CD8-positive, alpha-beta memory T cell (primary cell): ENCODE results near the gene TGFB3. TPM values are rescaled to one million over a fixed set of nuclear protein-coding genes. Genes with fewer than 3 reads are reported as not detected.

Experiments
- CTCF ChIA-PET: fragments of 350-600 bp; sonication (Branson Sonifier 250); formaldehyde crosslinking; loops from one replicate; lab custom pipeline; 2021; ENCODE audit warnings: antibody characterized with exemption; lab: Charles Lee
- POLR2A ChIA-PET: fragments of 350-600 bp; sonication (Branson Sonifier 250); formaldehyde crosslinking; loops from one replicate; lab custom pipeline; 2021; ENCODE audit warnings: antibody characterized with exemption; lab: Charles Lee
- DNase-seq, 5 donors: peaks; one replicate each; pipeline versions ENCODE4 v3.0.0 to v3.0.0-alpha.2; 2020 to 2022; ENCODE audit warnings: mixed read lengths in 1 of 5
- H3K27ac ChIP-seq: one replicate; pipeline ENCODE4 v1.7.0; 2013; ENCODE audit warnings: low read depth, mild to moderate bottlenecking, low read length, moderate library complexity
- H3K27me3 ChIP-seq: 2 replicates; pipeline ENCODE4 v1.7.0; 2013; ENCODE audit warnings: low read length, mild to moderate bottlenecking; ENCODE audit not compliant: insufficient read depth, poor library complexity, severe bottlenecking
- H3K36me3 ChIP-seq: 2 replicates; pipeline ENCODE4 v1.7.0; 2013; ENCODE audit warnings: mild to moderate bottlenecking, low read length, moderate library complexity; ENCODE audit not compliant: insufficient read depth
- H3K4me1 ChIP-seq: 2 replicates; pipeline ENCODE4 v1.7.0; 2013; ENCODE audit warnings: mild to moderate bottlenecking, low read length, moderate library complexity; ENCODE audit not compliant: insufficient read depth
- H3K4me3 ChIP-seq: 2 replicates; pipeline ENCODE4 v1.7.0; 2013; ENCODE audit warnings: mild to moderate bottlenecking, low read length
- H3K9me3 ChIP-seq: 2 replicates; pipeline ENCODE4 v1.7.0; 2013; ENCODE audit warnings: mild to moderate bottlenecking, low read length
- H3K27ac Mint-ChIP-seq, 8 donors: one replicate each; pipeline ENCODE4 v1.8.0; 2020 to 2021; ENCODE audit warnings: mixed read lengths in 8 of 8, mild to moderate bottlenecking in 6 of 8, inconsistent platforms in 3 of 8, moderate library complexity in 3 of 8
- H3K27me3 Mint-ChIP-seq, 2 donors: one replicate each; pipeline ENCODE4 v1.8.0; 2020 to 2021; ENCODE audit warnings: mixed read lengths in 2 of 2, mild to moderate bottlenecking in 1 of 2, moderate library complexity in 1 of 2
- H3K36me3 Mint-ChIP-seq, 3 donors: one replicate each; pipeline ENCODE4 v1.8.0; 2020 to 2021; ENCODE audit warnings: mixed read lengths in 3 of 3, inconsistent platforms in 1 of 3, mild to moderate bottlenecking in 1 of 3
- H3K4me1 Mint-ChIP-seq, 3 donors: one replicate each; pipeline ENCODE4 v1.8.0; 2020 to 2021; ENCODE audit warnings: mixed read lengths in 3 of 3, inconsistent platforms in 1 of 3, mild to moderate bottlenecking in 1 of 3
- H3K4me3 Mint-ChIP-seq, 7 donors: one replicate each; pipeline ENCODE4 v1.8.0; 2020 to 2021; ENCODE audit warnings: mixed read lengths in 7 of 7, mild to moderate bottlenecking in 6 of 7, moderate library complexity in 4 of 7, inconsistent platforms in 2 of 7
- H3K9me3 Mint-ChIP-seq, 5 donors: one replicate each; pipeline ENCODE4 v1.8.0; 2020 to 2022; ENCODE audit warnings: mixed read lengths in 5 of 5, mild to moderate bottlenecking in 3 of 5, moderate library complexity in 2 of 5, inconsistent platforms in 1 of 5
- polyA plus RNA-seq: library from polyadenylated mRNA; unstranded; fragments of 300-500 nt; fragmentation: Illumina TruSeq; gene quantifications from one replicate; pipeline ENCODE4 v1.2.3, GENCODE V29; 2021
- total RNA-seq, 2 experiments: library from RNA; stranded (reverse); gene quantifications; one replicate each; pipeline ENCODE4 v1.2.3, GENCODE V29; 2021

Gene TGFB3
- total and polyA plus RNA-seq, 3 experiments from 2014 or later = 0.32 to 2.8 (median 2.6) TPM

DNA sequence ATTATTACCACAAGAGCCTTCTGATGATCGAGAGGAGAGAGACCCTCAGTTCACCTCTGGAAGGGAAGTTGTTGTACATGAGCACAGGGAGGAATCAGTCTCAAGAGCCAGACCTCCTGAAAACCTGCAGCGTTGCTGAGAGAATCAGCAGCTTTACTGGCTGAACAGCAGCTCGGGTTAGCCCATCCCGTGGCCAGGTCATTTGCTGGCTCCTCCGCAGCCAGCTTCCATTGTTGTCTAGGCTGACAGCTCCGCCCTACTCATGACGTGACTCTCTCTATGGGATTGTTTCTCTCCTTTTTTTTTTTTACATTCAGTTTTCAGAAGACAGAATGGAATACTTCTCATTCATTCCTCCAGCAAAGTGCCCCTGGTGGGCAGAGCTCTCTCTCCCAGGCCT is 69.9 kb downstream of the TGFB3 start:
- H3K27ac Mint-ChIP-seq = no peak overlapping the region
- no peaks in the 10 kb centered on the region for H3K4me1 Mint-ChIP-seq
- no peaks in the 10 kb centered on the region for H3K27me3 Mint-ChIP-seq
- ChIA-PET CTCF (interaction anchor here (0.9 kb wide), 1 partner anchor 47 kb away, joined by 3 read pairs; no protein-coding TSS in a partner anchor), POLR2A (no interaction called here)
- Histone ChIP-seq H3K9me3 (no peaks in the 10 kb centered on the region), H3K36me3 (no peaks in the 10 kb centered on the region), H3K4me3 (no peak overlapping the region), H3K27ac (no peak overlapping the region), H3K4me1 (no peaks in the 10 kb centered on the region), H3K27me3 (no peaks in the 10 kb centered on the region)
- H3K9me3 Mint-ChIP-seq = no peaks in the 10 kb centered on the region
- DNase-seq = no peak
- peaks cover 0 to 8% (median 6%) of the 10 kb centered on the region in 3 donors for H3K36me3 Mint-ChIP-seq
- H3K4me3 Mint-ChIP-seq = no peak overlapping the region

DNA sequence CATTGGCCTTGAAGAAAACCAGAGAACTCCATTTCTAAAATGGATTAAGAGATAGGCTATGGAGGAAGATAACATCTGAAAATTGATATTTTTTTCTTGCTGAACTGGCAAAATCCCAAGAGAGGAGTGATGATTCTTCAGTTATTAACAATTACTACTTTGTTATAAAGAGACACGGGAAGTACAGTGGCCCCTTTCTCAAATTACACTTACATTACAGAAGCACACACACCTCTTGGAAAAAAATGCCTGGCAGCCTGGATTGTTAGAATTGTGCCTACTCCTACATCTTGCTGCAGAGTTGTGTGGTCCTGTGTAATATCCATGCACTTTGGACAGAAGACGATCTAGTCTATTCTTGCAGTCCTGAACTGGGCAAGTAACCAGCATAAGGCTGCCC is 71.7 kb downstream of the TGFB3 start:
- Mint-ChIP-seq H3K27me3 (peaks cover 0 to 1% of the 10 kb centered on the region in 2 donors), H3K27ac (no peak overlapping the region), H3K9me3 (no peaks in the 10 kb centered on the region), H3K36me3 (peaks cover 0 to 6% (median 3%) of the 10 kb centered on the region in 3 donors), H3K4me3 (no peak overlapping the region), H3K4me1 (no peaks in the 10 kb centered on the region)
- Histone ChIP-seq H3K36me3 (no peaks in the 10 kb centered on the region), H3K27ac (no peak overlapping the region), H3K4me1 (no peaks in the 10 kb centered on the region), H3K4me3 (no peak overlapping the region), H3K9me3 (no peaks in the 10 kb centered on the region), H3K27me3 (no peaks in the 10 kb centered on the region)
- DNase-seq = no peak
- CTCF ChIA-PET = no interaction called here
- POLR2A ChIA-PET = no interaction called here

DNA sequence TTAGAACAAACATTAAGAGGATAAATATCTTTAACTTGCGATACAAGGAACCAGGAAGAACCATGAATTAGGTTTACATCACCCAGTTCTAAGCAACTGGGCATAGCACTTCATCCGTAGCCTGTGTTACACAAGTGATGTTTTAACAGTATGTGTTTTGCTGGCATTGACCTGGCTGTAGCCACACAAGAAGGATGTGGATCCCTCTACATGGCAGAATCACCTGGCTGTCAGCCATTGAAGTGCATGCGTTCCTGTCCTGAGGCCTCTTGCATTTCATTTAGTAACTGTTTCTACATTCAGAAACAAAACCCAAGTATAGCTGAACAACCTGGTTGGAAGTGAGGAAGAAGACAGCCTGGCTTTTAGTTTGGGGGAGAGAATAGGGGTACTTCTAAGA is 72.2 kb downstream of the TGFB3 start:
- Histone ChIP-seq H3K4me1 (no peaks in the 10 kb centered on the region), H3K36me3 (no peaks in the 10 kb centered on the region), H3K9me3 (no peaks in the 10 kb centered on the region), H3K27me3 (no peaks in the 10 kb centered on the region), H3K4me3 (no peak overlapping the region), H3K27ac (no peak overlapping the region)
- H3K27me3 Mint-ChIP-seq = peaks cover 0 to 1% of the 10 kb centered on the region in 2 donors
- POLR2A ChIA-PET = no interaction called here
- H3K36me3 Mint-ChIP-seq = peaks cover 0 to 6% (median 2%) of the 10 kb centered on the region in 3 donors
- H3K9me3 Mint-ChIP-seq = no peaks in the 10 kb centered on the region
- no peaks in the 10 kb centered on the region for H3K4me1 Mint-ChIP-seq
- no peak overlapping the region for H3K27ac Mint-ChIP-seq
- CTCF ChIA-PET = interaction anchor here (5.9 kb wide), 1 partner anchor 71 kb away, joined by 81 read pairs; the partner anchor contains the start of gene TGFB3
- no peak overlapping the region for H3K4me3 Mint-ChIP-seq
- DNase-seq = no peak

Other genes with a start within 250 kb of the TGFB3 start
- 10 to 100 TPM; 12.6 to 14.4 TPM for gene IFT43, start 3.8 kb upstream of the TGFB3 start, total RNA-seq
- 14.2 TPM for gene IFT43, start 3.8 kb upstream of the TGFB3 start, polyA plus RNA-seq
- gene GPATCH2L, start 169.9 kb upstream of the TGFB3 start, total RNA-seq = 10 to 100 TPM; 36.0 to 41.9 TPM
- 8.3 TPM for gene GPATCH2L, start 169.9 kb upstream of the TGFB3 start, polyA plus RNA-seq